KMS-11 (cell line): ENCODE measurements around the gene PRDM4.

Experiments used
- H2AFZ ChIP-seq: fragments of 200-600 bp; sonication (generic); 2 replicates; pipeline ENCODE4 v1.6.1; 2016; ENCODE audit warnings: antibody characterized with exemption, mixed run types, low read depth
- H3K27ac ChIP-seq: fragments of 200-600 bp; sonication (generic); 2 replicates; pipeline ENCODE4 v1.6.1; 2016; ENCODE audit warnings: mild to moderate bottlenecking, mixed run types
- H3K27me3 ChIP-seq: fragments of 200-600 bp; sonication (generic); 2 replicates; pipeline ENCODE4 v1.6.1; 2017; ENCODE audit warnings: mild to moderate bottlenecking, low read depth, mixed run types, moderate library complexity; ENCODE audit not compliant: insufficient read depth
- H3K36me3 ChIP-seq: fragments of 200-600 bp; sonication (generic); 2 replicates; pipeline ENCODE4 v1.6.1; 2017; ENCODE audit warnings: mild to moderate bottlenecking, mixed run types; ENCODE audit not compliant: insufficient read depth
- H3K4me1 ChIP-seq: fragments of 200-600 bp; sonication (generic); 2 replicates; pipeline ENCODE4 v1.6.1; 2016; ENCODE audit warnings: mild to moderate bottlenecking, low read depth, mixed run types; ENCODE audit not compliant: poor library complexity, severe bottlenecking
- H3K4me2 ChIP-seq: fragments of 200-600 bp; sonication (generic); 2 replicates; pipeline ENCODE4 v1.7.0; 2016; ENCODE audit warnings: mild to moderate bottlenecking, mixed run types
- H3K4me3 ChIP-seq: fragments of 200-600 bp; sonication (generic); IDR thresholded peaks from 2 replicates; pipeline ENCODE4 v1.6.1; 2017; ENCODE audit warnings: low read depth, low read length, mixed read lengths; ENCODE audit not compliant: insufficient read depth
- H3K79me2 ChIP-seq: fragments of 200-600 bp; sonication (generic); 2 replicates; pipeline ENCODE4 v1.6.1; 2016; ENCODE audit warnings: low read depth, mixed run types; ENCODE audit not compliant: insufficient read depth
- H3K9ac ChIP-seq: fragments of 200-600 bp; sonication (generic); 2 replicates; pipeline ENCODE4 v1.6.1; 2016; ENCODE audit warnings: mild to moderate bottlenecking, mixed run types
- H4K20me1 ChIP-seq: fragments of 200-600 bp; sonication (generic); 2 replicates; pipeline ENCODE4 v1.6.1; 2016; ENCODE audit warnings: mild to moderate bottlenecking, mixed run types; ENCODE audit not compliant: insufficient read depth
- CTCF ChIP-seq: fragments of 200-600 bp; sonication (generic); conservative IDR thresholded peaks from 2 replicates; pipeline ENCODE4 v1.6.1; 2017; ENCODE audit warnings: low read depth, mild to moderate bottlenecking, antibody characterized with exemption, low read length, moderate library complexity, mixed read lengths

Gene PRDM4

GRCh38 chr12:107801150-107801549, 40.2 kb upstream of the PRDM4 start:
- no peak overlapping the region for H3K4me3 ChIP-seq
- no peak for TF ChIP-seq CTCF
- H3K27me3 ChIP-seq = no peaks in the 10 kb centered on the region
- H3K9ac ChIP-seq = no peak overlapping the region
- no peak overlapping the region for H2AFZ ChIP-seq
- H3K4me2 ChIP-seq = peak overlapping the region; percentile 8; the same call in 1 of the 2 replicates
- no peak overlapping the region for H3K27ac ChIP-seq
- H3K79me2 ChIP-seq = no peaks in the 10 kb centered on the region
- no peaks in the 10 kb centered on the region for H3K36me3 ChIP-seq
- H4K20me1 ChIP-seq = no peaks in the 10 kb centered on the region
- H3K4me1 ChIP-seq = peaks cover 34% of the 10 kb centered on the region

GRCh38 chr12:107798580-107798979, 37.6 kb upstream of the PRDM4 start:
- peaks cover 34% of the 10 kb centered on the region for H3K4me1 ChIP-seq

GRCh38 chr12:107794451-107794850, 33.5 kb upstream of the PRDM4 start:
- H3K4me2 ChIP-seq = no peak overlapping the region
- no peaks in the 10 kb centered on the region for H3K27me3 ChIP-seq
- H3K27ac ChIP-seq = no peak overlapping the region

More at GRCh38 chr12:107798580-107798979, 37.6 kb upstream of the PRDM4 start:
- Histone ChIP-seq H3K36me3 (no peaks in the 10 kb centered on the region), H2AFZ (no peak overlapping the region), H3K27ac (no peak overlapping the region), H3K4me3 (no peak overlapping the region), H3K27me3 (no peaks in the 10 kb centered on the region), H3K4me2 (no peak overlapping the region; the same call in 1 of the 2 replicates), H4K20me1 (no peaks in the 10 kb centered on the region), H3K79me2 (no peaks in the 10 kb centered on the region), H3K9ac (no peak overlapping the region)
- no peak for TF ChIP-seq CTCF

GRCh38 chr12:107791465-107792089, 30.6 kb upstream of the PRDM4 start:
- Histone ChIP-seq H3K9ac (no peak overlapping the region), H2AFZ (no peak overlapping the region), H3K4me2 (no peak overlapping the region), H4K20me1 (no peaks in the 10 kb centered on the region), H3K4me1 (no peaks in the 10 kb centered on the region), H3K27me3 (no peaks in the 10 kb centered on the region), H3K27ac (no peak overlapping the region), H3K79me2 (no peaks in the 10 kb centered on the region), H3K4me3 (no peak overlapping the region), H3K36me3 (no peaks in the 10 kb centered on the region)
- no peak for TF ChIP-seq CTCF

More at GRCh38 chr12:107794451-107794850, 33.5 kb upstream of the PRDM4 start:
- Histone ChIP-seq H2AFZ (no peak overlapping the region), H3K4me1 (peaks cover 13% of the 10 kb centered on the region), H3K79me2 (no peaks in the 10 kb centered on the region), H3K4me3 (no peak overlapping the region), H4K20me1 (no peaks in the 10 kb centered on the region), H3K9ac (no peak overlapping the region), H3K36me3 (no peaks in the 10 kb centered on the region)
- no peak for TF ChIP-seq CTCF
